Measurements from ENCODE around the gene KCNJ1. TPM values are rescaled to one million over a fixed set of nuclear protein-coding genes. Genes with fewer than 3 reads are reported as not detected.

The KCNJ1 gene
- total RNA-seq (not detected), total RNA-seq (0 to 0.85 (median 0.06) reads per million in 29 experiments)
- total RNA-seq (2013): 0.06 TPM

- peak within 1 kb of the TSS in 1 of 2 donors; percentile 66 for H3K27ac Mint-ChIP-seq
- ChIA-PET CTCF (interaction anchor here in 1 of 2 donors (1.8 kb wide), 1 partner anchor 37 kb away, joined by 5 read pairs; no protein-coding TSS in a partner anchor), POLR2A (no interaction called here)
- no peak for DNase-seq
- ATAC-seq (replicated peaks in 1 of 4): peak in 2 of 4 experiments; percentile 18 to 29
- H3K9me3 ChIP-seq: no peaks in the 10 kb centered on the region
- no peak within 1 kb of the TSS for H3K27ac ChIP-seq (ENCODE audit: low read length)
- no peak within 1 kb of the TSS for H3K4me3 ChIP-seq (ENCODE audit: control insufficient read depth in 1 of 2, extremely low read depth in 1 of 2, low read length in 1 of 2)
- H3K27me3 ChIP-seq (replicated peaks in 1 of 2; ENCODE audit: control insufficient read depth in 2 of 2, extremely low read depth in 1 of 2, insufficient read depth in 2 of 2, low read length in 1 of 2): peaks cover 0 to 7% of the 10 kb centered on the region in 2 experiments
- H3K4me3 Mint-ChIP-seq: no peak within 1 kb of the TSS
- no peaks in the 10 kb centered on the region for H3K36me3 Mint-ChIP-seq
- H3K4me1 Mint-ChIP-seq: peaks cover 0 to 3% (median 2%) of the 10 kb centered on the region in 3 donors
- H3K4me1 ChIP-seq (ENCODE audit: control insufficient read depth in 1 of 2, extremely low read depth in 1 of 2, insufficient read depth in 2 of 2, low read length in 2 of 2): no peaks in the 10 kb centered on the region
- no peaks in the 10 kb centered on the region for H3K9me3 Mint-ChIP-seq
- 91% methylated on average over 4 of the region's 8 CpGs for WGBS (ENCODE audit: insufficient coverage)
- H3K36me3 ChIP-seq (ENCODE audit: control insufficient read depth in 2 of 2, extremely low read depth in 1 of 2, insufficient read depth in 1 of 2, low read length in 1 of 2): no peaks in the 10 kb centered on the region
- H3K27me3 Mint-ChIP-seq: peaks cover 0 to 3% of the 10 kb centered on the region in 2 donors
Measured at GRCh38 chr11:128867277-128867676, at the start of gene KCNJ1. Gene KCNJ1, minus strand, starts transcription at chr11:128867296. Its CDS starts 27,053 bp downstream, at chr11:128840243.

GRCh38 chr11:128916681-128917080 is 49.6 kb upstream of the KCNJ1 start:
- CTCF ChIA-PET: no interaction called here
- POLR2A ChIA-PET: no interaction called here
- no peaks in the 10 kb centered on the region for H3K36me3 ChIP-seq (ENCODE audit: control insufficient read depth in 2 of 2, extremely low read depth in 1 of 2, insufficient read depth in 1 of 2, low read length in 1 of 2)
- Mint-ChIP-seq H3K27me3 (peaks cover 20 to 49% of the 10 kb centered on the region in 2 donors), H3K36me3 (no peaks in the 10 kb centered on the region), H3K27ac (no peak overlapping the region), H3K9me3 (no peaks in the 10 kb centered on the region), H3K4me3 (no peak overlapping the region), H3K4me1 (peaks cover 0 to 3% (median 0%) of the 10 kb centered on the region in 3 donors)
- DNase-seq (no peak), ATAC-seq (replicated peaks in 1 of 4) (no peak)
- H3K4me1 ChIP-seq (ENCODE audit: control insufficient read depth in 1 of 2, extremely low read depth in 1 of 2, insufficient read depth in 2 of 2, low read length in 2 of 2): no peaks in the 10 kb centered on the region
- no peaks in the 10 kb centered on the region for H3K9me3 ChIP-seq
- no peak overlapping the region for H3K27ac ChIP-seq (ENCODE audit: low read length)
- H3K4me3 ChIP-seq (ENCODE audit: control insufficient read depth in 1 of 2, extremely low read depth in 1 of 2, low read length in 1 of 2): no peak overlapping the region
- H3K27me3 ChIP-seq (replicated peaks in 1 of 2; ENCODE audit: control insufficient read depth in 2 of 2, extremely low read depth in 1 of 2, insufficient read depth in 2 of 2, low read length in 1 of 2): peaks cover 0 to 68% of the 10 kb centered on the region in 2 experiments
- WGBS (ENCODE audit: insufficient coverage): no CpG with 5 or more reads among the region's 2 CpGs

GRCh38 chr11:128916037-128916572 is 49.0 kb upstream of the KCNJ1 start:
- H3K4me3 ChIP-seq (ENCODE audit: control insufficient read depth in 1 of 2, extremely low read depth in 1 of 2, low read length in 1 of 2): no peak overlapping the region
- peaks cover 0 to 70% of the 10 kb centered on the region in 2 experiments for H3K27me3 ChIP-seq (replicated peaks in 1 of 2; ENCODE audit: control insufficient read depth in 2 of 2, extremely low read depth in 1 of 2, insufficient read depth in 2 of 2, low read length in 1 of 2)
- POLR2A ChIA-PET: no interaction called here
- Mint-ChIP-seq H3K4me3 (no peak overlapping the region), H3K9me3 (no peaks in the 10 kb centered on the region), H3K27me3 (peaks cover 19 to 53% of the 10 kb centered on the region in 2 donors), H3K27ac (no peak overlapping the region), H3K4me1 (peaks cover 0 to 3% (median 0%) of the 10 kb centered on the region in 3 donors), H3K36me3 (no peaks in the 10 kb centered on the region)
- H3K4me1 ChIP-seq (ENCODE audit: control insufficient read depth in 1 of 2, extremely low read depth in 1 of 2, insufficient read depth in 2 of 2, low read length in 2 of 2): no peaks in the 10 kb centered on the region
- H3K9me3 ChIP-seq: no peaks in the 10 kb centered on the region
- no peak for DNase-seq
- ATAC-seq (replicated peaks in 1 of 4): peak in 1 of 4 experiments; percentile 4
- H3K36me3 ChIP-seq (ENCODE audit: control insufficient read depth in 2 of 2, extremely low read depth in 1 of 2, insufficient read depth in 1 of 2, low read length in 1 of 2): no peaks in the 10 kb centered on the region
- no CpG with 5 or more reads among the region's 3 CpGs for WGBS (ENCODE audit: insufficient coverage)
- no peak overlapping the region for H3K27ac ChIP-seq (ENCODE audit: low read length)
- CTCF ChIA-PET: interaction anchor here in 1 of 2 donors (0.6 kb wide), 1 partner anchor 10 kb away, joined by 3 read pairs; no protein-coding TSS in a partner anchor

- Mint-ChIP-seq H3K36me3 (no peaks in the 10 kb centered on the region), H3K27me3 (peaks cover 13 to 53% of the 10 kb centered on the region in 2 donors), H3K4me3 (no peak overlapping the region), H3K4me1 (peaks cover 0 to 3% (median 0%) of the 10 kb centered on the region in 3 donors), H3K27ac (no peak overlapping the region), H3K9me3 (no peaks in the 10 kb centered on the region)
- no peak for ATAC-seq (replicated peaks in 1 of 4)
- no peaks in the 10 kb centered on the region for H3K9me3 ChIP-seq
- no peaks in the 10 kb centered on the region for H3K4me1 ChIP-seq (ENCODE audit: control insufficient read depth in 1 of 2, extremely low read depth in 1 of 2, insufficient read depth in 2 of 2, low read length in 2 of 2)
- WGBS (ENCODE audit: insufficient coverage): 92% methylated on average over 1 of the region's 6 CpGs
- H3K4me3 ChIP-seq (ENCODE audit: control insufficient read depth in 1 of 2, extremely low read depth in 1 of 2, low read length in 1 of 2): no peak overlapping the region
- H3K27ac ChIP-seq (ENCODE audit: low read length): no peak overlapping the region
- POLR2A ChIA-PET: no interaction called here
- peaks cover 0 to 65% of the 10 kb centered on the region in 2 experiments for H3K27me3 ChIP-seq (replicated peaks in 1 of 2; ENCODE audit: control insufficient read depth in 2 of 2, extremely low read depth in 1 of 2, insufficient read depth in 2 of 2, low read length in 1 of 2)
- no peak for DNase-seq
- CTCF ChIA-PET: interaction anchor here in 1 of 2 donors (0.6 kb wide), 1 partner anchor 40 kb away, joined by 3 read pairs; no protein-coding TSS in a partner anchor
- H3K36me3 ChIP-seq (ENCODE audit: control insufficient read depth in 2 of 2, extremely low read depth in 1 of 2, insufficient read depth in 1 of 2, low read length in 1 of 2): no peaks in the 10 kb centered on the region
Measured at GRCh38 chr11:128915149-128915521, 48.0 kb upstream of the KCNJ1 start.

- no peak overlapping the region for H3K4me3 ChIP-seq (ENCODE audit: control insufficient read depth in 1 of 2, extremely low read depth in 1 of 2, low read length in 1 of 2)
- Mint-ChIP-seq H3K4me3 (no peak overlapping the region), H3K27ac (no peak overlapping the region), H3K9me3 (no peaks in the 10 kb centered on the region), H3K4me1 (peaks cover 0 to 3% (median 0%) of the 10 kb centered on the region in 3 donors), H3K36me3 (no peaks in the 10 kb centered on the region), H3K27me3 (peaks cover 19 to 58% of the 10 kb centered on the region in 2 donors)
- H3K36me3 ChIP-seq (ENCODE audit: control insufficient read depth in 2 of 2, extremely low read depth in 1 of 2, insufficient read depth in 1 of 2, low read length in 1 of 2): no peaks in the 10 kb centered on the region
- peaks cover 0 to 67% of the 10 kb centered on the region in 2 experiments for H3K27me3 ChIP-seq (replicated peaks in 1 of 2; ENCODE audit: control insufficient read depth in 2 of 2, extremely low read depth in 1 of 2, insufficient read depth in 2 of 2, low read length in 1 of 2)
- 80% methylated on average over 11 of the region's 18 CpGs for WGBS (ENCODE audit: insufficient coverage)
- H3K4me1 ChIP-seq (ENCODE audit: control insufficient read depth in 1 of 2, extremely low read depth in 1 of 2, insufficient read depth in 2 of 2, low read length in 2 of 2): no peaks in the 10 kb centered on the region
- ChIA-PET POLR2A (no interaction called here), CTCF (interaction anchor here in 1 of 2 donors (0.6 kb wide), 1 partner anchor 40 kb away, joined by 3 read pairs; no protein-coding TSS in a partner anchor)
- no peak overlapping the region for H3K27ac ChIP-seq (ENCODE audit: low read length)
- ATAC-seq (replicated peaks in 1 of 4) (no peak), DNase-seq (no peak)
- H3K9me3 ChIP-seq: no peaks in the 10 kb centered on the region
Measured at GRCh38 chr11:128914216-128915148, 47.4 kb upstream of the KCNJ1 start.

- H3K9me3 Mint-ChIP-seq: no peaks in the 10 kb centered on the region
- peaks cover 0 to 68% of the 10 kb centered on the region in 2 experiments for H3K27me3 ChIP-seq (replicated peaks in 1 of 2; ENCODE audit: control insufficient read depth in 2 of 2, extremely low read depth in 1 of 2, insufficient read depth in 2 of 2, low read length in 1 of 2)
- ATAC-seq (replicated peaks in 1 of 4) (no peak), DNase-seq (no peak)
- no peaks in the 10 kb centered on the region for H3K4me1 Mint-ChIP-seq
- H3K9me3 ChIP-seq: no peaks in the 10 kb centered on the region
- no peak overlapping the region for H3K4me3 Mint-ChIP-seq
- CTCF ChIA-PET: no interaction called here
- no peak overlapping the region for H3K27ac Mint-ChIP-seq
- H3K36me3 ChIP-seq (ENCODE audit: control insufficient read depth in 2 of 2, extremely low read depth in 1 of 2, insufficient read depth in 1 of 2, low read length in 1 of 2): no peaks in the 10 kb centered on the region
- H3K27ac ChIP-seq (ENCODE audit: low read length): no peak overlapping the region
- no peak overlapping the region for H3K4me3 ChIP-seq (ENCODE audit: control insufficient read depth in 1 of 2, extremely low read depth in 1 of 2, low read length in 1 of 2)
- H3K4me1 ChIP-seq (ENCODE audit: control insufficient read depth in 1 of 2, extremely low read depth in 1 of 2, insufficient read depth in 2 of 2, low read length in 2 of 2): no peaks in the 10 kb centered on the region
- WGBS (ENCODE audit: insufficient coverage): 77% methylated on average over 4 of the region's 5 CpGs
- H3K36me3 Mint-ChIP-seq: no peaks in the 10 kb centered on the region
- POLR2A ChIA-PET: no interaction called here
- H3K27me3 Mint-ChIP-seq: peaks cover 25 to 60% of the 10 kb centered on the region in 2 donors
Measured at GRCh38 chr11:128913806-128914205, 46.7 kb upstream of the KCNJ1 start.
